ENCODE data around the gene PAOX. TPM values are rescaled to one million over a fixed set of nuclear protein-coding genes. Genes with fewer than 3 reads are reported as not detected.
A peak's percentile ranks its signal among the peaks of the same experiment; 100 is the strongest.

Gene PAOX
- total and polyA plus RNA-seq, 4 experiments from 2014 or later, result 7.6 to 10.3 (median 9.3) TPM

GRCh38 chr10:133336118-133336576 lies 42.9 kb upstream of the PAOX start:
- no peak overlapping the region for H3K4me3 Mint-ChIP-seq
- H3K4me3 ChIP-seq (ENCODE audit: low read length in 2 of 2), result peak overlapping the region in 1 of 2 donors; percentile 57

GRCh38 chr10:133336577-133337369 lies 42.3 kb upstream of the PAOX start, which contains the start of gene CALY:
TSS of gene CALY (minus strand) at chr10:133336896. CDS start at chr10:133328989, 7,907 bp downstream.
- intact Hi-C loops (cut with micrococcal nuclease), result loop anchor here (2.0 kb wide), 2 partner anchors 22 to 28 kb away; partner anchors contain the start of genes FUOM, TUBGCP2 and ZNF511
- no peaks in the 10 kb centered on the region for H3K36me3 Mint-ChIP-seq
- peaks cover 0 to 2% of the 10 kb centered on the region in 2 donors for H3K27me3 Mint-ChIP-seq
- H3K9me3 Mint-ChIP-seq, result peaks cover 0 to 7% (median 0%) of the 10 kb centered on the region in 8 donors
- peaks cover 0 to 22% (median 3%) of the 10 kb centered on the region in 4 donors for H3K4me1 Mint-ChIP-seq
- Histone ChIP-seq H3K4me1 (ENCODE audit: insufficient read depth, low read length) (peaks cover 25% of the 10 kb centered on the region), H3K4me3 (ENCODE audit: low read length in 2 of 2) (peak within 1 kb of the TSS in 1 of 2 donors; percentile 57), H3K36me3 (ENCODE audit: insufficient read depth, low read length) (no peaks in the 10 kb centered on the region), H3K9me3 (ENCODE audit: control insufficient read depth in 1 of 2, low read length in 2 of 2) (no peaks in the 10 kb centered on the region), H3K27ac (ENCODE audit: low read depth, low read length) (peak within 1 kb of the TSS; percentile 64), H3K27me3 (ENCODE audit: insufficient read depth, low read length) (no peaks in the 10 kb centered on the region)
- peak; percentile 89 to 95 (median 92) for DNase-seq
- H3K4me3 Mint-ChIP-seq, result peak within 1 kb of the TSS; percentile 69 to 82 (median 78)
- CTCF ChIA-PET (ENCODE audit: partially characterized antibody), result interaction anchor here (1.4 kb wide), 1 partner anchor 9 kb away, joined by 4 read pairs; no protein-coding TSS in a partner anchor
- H3K27ac Mint-ChIP-seq, result peak within 1 kb of the TSS in 6 of 7 donors; percentile 88 to 96 (median 90)
- POLR2A ChIA-PET (ENCODE audit: partially characterized antibody), result interaction anchor here (0.7 to 3.3 kb wide), 11 partner anchors 10 to 61 kb away, joined by 3 to 25 read pairs (median 6); partner anchors contain the start of genes FUOM, MTG1, PAOX and PRAP1

More at GRCh38 chr10:133336118-133336576, 42.9 kb upstream of the PAOX start:
- no peaks in the 10 kb centered on the region for H3K36me3 ChIP-seq (ENCODE audit: insufficient read depth, low read length)
- ChIA-PET POLR2A (ENCODE audit: partially characterized antibody) (interaction anchor here (0.7 to 3.3 kb wide), 13 partner anchors 11 to 77 kb away, joined by 3 to 25 read pairs (median 5); partner anchors contain the start of genes ECHS1, FUOM, MTG1 and PAOX), CTCF (ENCODE audit: partially characterized antibody) (interaction anchor here (1.4 kb wide), 1 partner anchor 8 kb away, joined by 4 read pairs; no protein-coding TSS in a partner anchor)
- DNase-seq, result peak in 3 of 5 donors; percentile 22 to 49 (median 26)
- Mint-ChIP-seq H3K36me3 (no peaks in the 10 kb centered on the region), H3K9me3 (peaks cover 0 to 7% (median 0%) of the 10 kb centered on the region in 8 donors), H3K4me1 (peaks cover 0 to 22% (median 3%) of the 10 kb centered on the region in 4 donors), H3K27me3 (peaks cover 0 to 1% of the 10 kb centered on the region in 2 donors), H3K27ac (peak overlapping the region in 1 of 7 donors; percentile 35)
- H3K4me1 ChIP-seq (ENCODE audit: insufficient read depth, low read length), result peaks cover 25% of the 10 kb centered on the region
- H3K9me3 ChIP-seq (ENCODE audit: control insufficient read depth in 1 of 2, low read length in 2 of 2), result no peaks in the 10 kb centered on the region
- intact Hi-C loops (cut with micrococcal nuclease), result loop anchor here (2.0 kb wide), 2 partner anchors 23 to 27 kb away; partner anchors contain the start of genes FUOM, TUBGCP2 and ZNF511
- peak overlapping the region; percentile 64 for H3K27ac ChIP-seq (ENCODE audit: low read depth, low read length)
- no peaks in the 10 kb centered on the region for H3K27me3 ChIP-seq (ENCODE audit: insufficient read depth, low read length)

GRCh38 chr10:133337370-133337725 lies 41.7 kb upstream of the PAOX start:
- Mint-ChIP-seq H3K27me3 (peaks cover 0 to 5% of the 10 kb centered on the region in 2 donors), H3K27ac (no peak overlapping the region), H3K4me3 (no peak overlapping the region), H3K36me3 (no peaks in the 10 kb centered on the region), H3K9me3 (peaks cover 0 to 6% (median 0%) of the 10 kb centered on the region in 8 donors), H3K4me1 (peaks cover 0 to 17% (median 3%) of the 10 kb centered on the region in 4 donors)
- no peak overlapping the region for H3K4me3 ChIP-seq (ENCODE audit: low read length in 2 of 2)
- no peaks in the 10 kb centered on the region for H3K36me3 ChIP-seq (ENCODE audit: insufficient read depth, low read length)
- intact Hi-C loops (cut with micrococcal nuclease), result loop anchor here (2.0 kb wide), 2 partner anchors 21 to 29 kb away; partner anchors contain the start of genes FUOM, TUBGCP2 and ZNF511
- H3K4me1 ChIP-seq (ENCODE audit: insufficient read depth, low read length), result peaks cover 25% of the 10 kb centered on the region
- ChIA-PET CTCF (ENCODE audit: partially characterized antibody) (interaction anchor here (1.4 kb wide), 1 partner anchor 9 kb away, joined by 4 read pairs; no protein-coding TSS in a partner anchor), POLR2A (ENCODE audit: partially characterized antibody) (interaction anchor here (1.1 to 2.0 kb wide), 4 partner anchors 9 to 62 kb away, joined by 4 to 12 read pairs (median 5); partner anchors contain the start of genes FUOM and PRAP1)
- H3K27ac ChIP-seq (ENCODE audit: low read depth, low read length), result no peak overlapping the region
- no peaks in the 10 kb centered on the region for H3K9me3 ChIP-seq (ENCODE audit: control insufficient read depth in 1 of 2, low read length in 2 of 2)
- H3K27me3 ChIP-seq (ENCODE audit: insufficient read depth, low read length), result no peaks in the 10 kb centered on the region
- no peak for DNase-seq

GRCh38 chr10:133338080-133339071 lies 40.7 kb upstream of the PAOX start:
- no peak overlapping the region for H3K27ac Mint-ChIP-seq
- peak in 1 of 5 donors; percentile 29 for DNase-seq
- ChIA-PET CTCF (ENCODE audit: partially characterized antibody) (no interaction called here), POLR2A (ENCODE audit: partially characterized antibody) (no interaction called here)
- H3K4me3 Mint-ChIP-seq, result no peak overlapping the region
- Histone ChIP-seq H3K4me3 (ENCODE audit: low read length in 2 of 2) (no peak overlapping the region), H3K27me3 (ENCODE audit: insufficient read depth, low read length) (peaks cover 7% of the 10 kb centered on the region), H3K27ac (ENCODE audit: low read depth, low read length) (no peak overlapping the region), H3K9me3 (ENCODE audit: control insufficient read depth in 1 of 2, low read length in 2 of 2) (no peaks in the 10 kb centered on the region), H3K36me3 (ENCODE audit: insufficient read depth, low read length) (no peaks in the 10 kb centered on the region), H3K4me1 (ENCODE audit: insufficient read depth, low read length) (peaks cover 25% of the 10 kb centered on the region)
- H3K4me1 Mint-ChIP-seq, result peaks cover 0 to 12% (median 3%) of the 10 kb centered on the region in 4 donors
- no peaks in the 10 kb centered on the region for H3K36me3 Mint-ChIP-seq
- peaks cover 0 to 2% (median 0%) of the 10 kb centered on the region in 8 donors for H3K9me3 Mint-ChIP-seq
- intact Hi-C loops (cut with micrococcal nuclease), result no loop called here
- H3K27me3 Mint-ChIP-seq, result peaks cover 2 to 8% of the 10 kb centered on the region in 2 donors

- intact Hi-C loops (cut with micrococcal nuclease), result no loop called here
- Histone ChIP-seq H3K27me3 (ENCODE audit: insufficient read depth, low read length) (peaks cover 7% of the 10 kb centered on the region), H3K9me3 (ENCODE audit: control insufficient read depth in 1 of 2, low read length in 2 of 2) (no peaks in the 10 kb centered on the region), H3K36me3 (ENCODE audit: insufficient read depth, low read length) (no peaks in the 10 kb centered on the region), H3K4me1 (ENCODE audit: insufficient read depth, low read length) (peaks cover 25% of the 10 kb centered on the region), H3K4me3 (ENCODE audit: low read length in 2 of 2) (no peak overlapping the region), H3K27ac (ENCODE audit: low read depth, low read length) (no peak overlapping the region)
- H3K36me3 Mint-ChIP-seq, result no peaks in the 10 kb centered on the region
- H3K4me1 Mint-ChIP-seq, result peaks cover 0 to 9% (median 2%) of the 10 kb centered on the region in 4 donors
- H3K9me3 Mint-ChIP-seq, result no peaks in the 10 kb centered on the region
- DNase-seq, result no peak
- no peak overlapping the region for H3K27ac Mint-ChIP-seq
- CTCF ChIA-PET (ENCODE audit: partially characterized antibody), result no interaction called here
- no peak overlapping the region for H3K4me3 Mint-ChIP-seq
- POLR2A ChIA-PET (ENCODE audit: partially characterized antibody), result no interaction called here
- H3K27me3 Mint-ChIP-seq, result peaks cover 7 to 16% of the 10 kb centered on the region in 2 donors
Measured at GRCh38 chr10:133339708-133340380, 39.2 kb upstream of the PAOX start.

- Mint-ChIP-seq H3K4me1 (no peaks in the 10 kb centered on the region), H3K4me3 (no peak overlapping the region), H3K9me3 (no peaks in the 10 kb centered on the region), H3K27me3 (peaks cover 16 to 27% of the 10 kb centered on the region in 2 donors), H3K36me3 (no peaks in the 10 kb centered on the region), H3K27ac (no peak overlapping the region)
- CTCF ChIA-PET (ENCODE audit: partially characterized antibody), result interaction anchor here (2.0 kb wide), 1 partner anchor 13 kb away, joined by 6 read pairs; no protein-coding TSS in a partner anchor
- POLR2A ChIA-PET (ENCODE audit: partially characterized antibody), result no interaction called here
- DNase-seq, result no peak
- Histone ChIP-seq H3K36me3 (ENCODE audit: insufficient read depth, low read length) (no peaks in the 10 kb centered on the region), H3K27ac (ENCODE audit: low read depth, low read length) (no peak overlapping the region), H3K4me1 (ENCODE audit: insufficient read depth, low read length) (peaks cover 10% of the 10 kb centered on the region), H3K9me3 (ENCODE audit: control insufficient read depth in 1 of 2, low read length in 2 of 2) (no peaks in the 10 kb centered on the region), H3K27me3 (ENCODE audit: insufficient read depth, low read length) (peaks cover 7% of the 10 kb centered on the region), H3K4me3 (ENCODE audit: low read length in 2 of 2) (no peak overlapping the region)
- intact Hi-C loops (cut with micrococcal nuclease), result no loop called here
Measured at GRCh38 chr10:133341983-133342382, 37.1 kb upstream of the PAOX start.
